RWPE1 (cell line): Measurements from ENCODE around the gene TMEM128.

Experiments used
- CTCF ChIA-PET: fragments of 350-600 bp; sonication (Branson Sonifier 250); formaldehyde crosslinking; extraction: SDS; loops from one replicate; lab custom pipeline; 2021; lab: Yijun Ruan, JAX
- POLR2A ChIA-PET: fragments of 400-600 bp; formaldehyde crosslinking; extraction: SDS; loops from one replicate; lab custom pipeline; 2020; ENCODE audit warnings: antibody characterized with exemption; ENCODE audit not compliant: low non-redundant PET; lab: Yijun Ruan, JAX
- DNase-seq: peaks from one replicate; pipeline ENCODE4 v3.0.0; 2012; ENCODE audit warnings: low spot score
- H3K27ac ChIP-seq: fragments of 450-650 bp; 2 replicates; pipeline ENCODE4 v1.5.1; 2017
- CTCF ChIP-seq: fragments of 450-650 bp; conservative IDR thresholded peaks from 2 replicates; pipeline ENCODE4 v1.5.1; 2017; ENCODE audit warnings: low read depth, mild to moderate bottlenecking

Gene TMEM128

GRCh38 chr4:4248029-4248884, at the start of gene TMEM128:
TSS of gene TMEM128 (minus strand) at chr4:4248223. CDS start at chr4:4248202, 21 bp downstream.
- peak; percentile 82 for DNase-seq
- ChIA-PET CTCF (no interaction called here), POLR2A (no interaction called here)
- peak within 1 kb of the TSS; percentile 93 for H3K27ac ChIP-seq
- TF ChIP-seq CTCF, result peak; percentile 26

- no peak overlapping the region for H3K27ac ChIP-seq
- POLR2A ChIA-PET, result no interaction called here
- CTCF ChIA-PET, result no interaction called here
- DNase-seq, result no peak
- TF ChIP-seq CTCF, result no peak
Observed at GRCh38 chr4:4296283-4296846, 48.3 kb upstream of the TMEM128 start.

GRCh38 chr4:4293279-4293678, 45.3 kb upstream of the TMEM128 start:
- ChIA-PET CTCF (interaction anchor here (0.6 kb wide), 1 partner anchor 10 kb away, joined by 3 read pairs; no protein-coding TSS in a partner anchor), POLR2A (no interaction called here)
- H3K27ac ChIP-seq, result no peak overlapping the region
- DNase-seq, result no peak
- TF ChIP-seq CTCF, result no peak

- peak; percentile 89 for DNase-seq
- no peak for TF ChIP-seq CTCF
- POLR2A ChIA-PET, result no interaction called here
- CTCF ChIA-PET, result no interaction called here
- peak within 1 kb of the TSS; percentile 74 for H3K27ac ChIP-seq
Observed at GRCh38 chr4:4289941-4290850, 42.2 kb upstream of the TMEM128 start, which contains the start of the genes LYAR and ZBTB49. TSS of gene LYAR (minus strand) at chr4:4290154. CDS start at chr4:4283742, 6,412 bp downstream. TSS of gene ZBTB49 (plus strand) at chr4:4290251. CDS start at chr4:4299946, 9,695 bp downstream.

GRCh38 chr4:4289597-4289940, 41.5 kb upstream of the TMEM128 start:
- H3K27ac ChIP-seq, result peak overlapping the region; percentile 74
- no peak for TF ChIP-seq CTCF
- CTCF ChIA-PET, result no interaction called here
- DNase-seq, result peak; percentile 8
- POLR2A ChIA-PET, result no interaction called here

GRCh38 chr4:4289055-4289454, 41.0 kb upstream of the TMEM128 start:
- TF ChIP-seq CTCF, result no peak
- CTCF ChIA-PET, result no interaction called here
- POLR2A ChIA-PET, result no interaction called here
- H3K27ac ChIP-seq, result no peak overlapping the region
- no peak for DNase-seq
